Breast epithelium (tissue), 4 donors: Measurements from ENCODE around the gene AKAP10. TPM values are rescaled to one million over a fixed set of nuclear protein-coding genes. Genes with fewer than 3 reads are reported as not detected.

Source experiments
- DNase-seq, 2 donors: peaks; one replicate each; pipeline ENCODE4 v3.0.0-alpha.2; 2019; ENCODE audit warnings: low spot score in 2 of 2
- H3K27ac ChIP-seq, 2 donors: fragments of 200-600 bp; sonication (generic) in 1 of 2; one replicate each; pipeline ENCODE4 v1.5.1; 2016 to 2019; ENCODE audit warnings: mild to moderate bottlenecking in 1 of 2
- H3K27me3 ChIP-seq, 2 donors: fragments of 200-600 bp; sonication (generic) in 1 of 2; one replicate each; pipeline versions ENCODE4 v1.5.1 to v1.6.0; 2017 to 2019; ENCODE audit warnings: control low read depth in 1 of 2, mild to moderate bottlenecking in 1 of 2
- H3K36me3 ChIP-seq: fragments of 200-600 bp; one replicate; pipeline ENCODE4 v1.5.1; 2019
- H3K4me1 ChIP-seq, 2 donors: fragments of 200-600 bp; sonication (generic); one replicate each; pipeline ENCODE4 v1.5.1; 2016 to 2019; ENCODE audit warnings: control low read depth in 1 of 2
- H3K4me3 ChIP-seq, 3 donors: fragments of 200-600 bp; sonication (generic); 1 replicate in 2 of 3; 2 replicates in 1 of 3; pipeline ENCODE4 v1.5.1; 2016 to 2019; ENCODE audit warnings: mild to moderate bottlenecking in 3 of 3, moderate library complexity in 2 of 3
- H3K9me3 ChIP-seq, 2 donors: fragments of 200-600 bp; sonication (generic) in 1 of 2; one replicate each; pipeline ENCODE4 v1.5.1; 2016 to 2019; ENCODE audit warnings: control low read depth in 1 of 2
- CTCF ChIP-seq, 3 donors: fragments of 450-650 bp; IDR thresholded peaks; one replicate each; pipeline ENCODE4 v1.5.1; 2016 to 2017; ENCODE audit warnings: antibody characterized with exemption in 3 of 3, mild to moderate bottlenecking in 3 of 3, moderate library complexity in 3 of 3
- POLR2A ChIP-seq: fragments of 450-650 bp; IDR thresholded peaks from one replicate; pipeline ENCODE4 v1.6.1; 2016; ENCODE audit warnings: antibody characterized with exemption, mild to moderate bottlenecking, moderate library complexity
- POLR2AphosphoS5 ChIP-seq, 3 donors: sonication (generic); formaldehyde crosslinking; IDR thresholded peaks; one replicate each; pipeline ENCODE4 v1.6.1; 2017; ENCODE audit warnings: antibody characterized with exemption in 3 of 3
- intact Hi-C: fragments of 100-400 bp; cut with DNase I; formaldehyde crosslinking; loops from one replicate; pipeline ENCODE4 v1.15.1; 2023; ENCODE audit warnings: low total_unique reads
- total RNA-seq, 3 donors: library from RNA; depleted of rRNA; stranded (reverse); fragments of >200 nt; gene quantifications; one replicate each; pipeline ENCODE4 v1.1.0, GENCODE V29; 2016

Gene AKAP10
- total RNA-seq, 3 donors from 2014 or later = 27.7 to 49.5 (median 34.1) TPM

GRCh38 chr17:19874256-19874655, 103.4 kb downstream of the AKAP10 start:
- DNase-seq = no peak
- no peaks in the 10 kb centered on the region for H3K36me3 ChIP-seq
- intact Hi-C loops = no loop called here
- no peaks in the 10 kb centered on the region for H3K4me1 ChIP-seq
- TF ChIP-seq POLR2A (no peak), POLR2AphosphoS5 (IDR thresholded peaks at IDR 0.05) (no peak), CTCF (IDR thresholded peaks at IDR 0.05) (no peak)
- H3K9me3 ChIP-seq = no peaks in the 10 kb centered on the region
- no peaks in the 10 kb centered on the region for H3K27me3 ChIP-seq
- H3K4me3 ChIP-seq = no peak overlapping the region
- H3K27ac ChIP-seq = no peak overlapping the region

GRCh38 chr17:19873346-19873745, 104.3 kb downstream of the AKAP10 start:
- TF ChIP-seq POLR2AphosphoS5 (IDR thresholded peaks at IDR 0.05) = no peak
- no peak overlapping the region for H3K4me3 ChIP-seq
- intact Hi-C loops = no loop called here

GRCh38 chr17:19868079-19868395, 109.6 kb downstream of the AKAP10 start:
- no peak for DNase-seq
- no peak for TF ChIP-seq POLR2AphosphoS5 (IDR thresholded peaks at IDR 0.05)
- TF ChIP-seq CTCF (IDR thresholded peaks at IDR 0.05) = no peak
- TF ChIP-seq POLR2A = no peak
- Histone ChIP-seq H3K4me1 (no peaks in the 10 kb centered on the region), H3K36me3 (no peaks in the 10 kb centered on the region), H3K4me3 (peak overlapping the region; percentile 75 to 85 (median 76)), H3K27me3 (no peaks in the 10 kb centered on the region), H3K9me3 (no peaks in the 10 kb centered on the region), H3K27ac (peak overlapping the region; percentile 81 to 86)
- intact Hi-C loops = no loop called here

More at GRCh38 chr17:19873346-19873745, 104.3 kb downstream of the AKAP10 start:
- no peaks in the 10 kb centered on the region for H3K36me3 ChIP-seq
- DNase-seq = no peak
- H3K9me3 ChIP-seq = no peaks in the 10 kb centered on the region
- no peak overlapping the region for H3K27ac ChIP-seq
- no peaks in the 10 kb centered on the region for H3K27me3 ChIP-seq
- no peaks in the 10 kb centered on the region for H3K4me1 ChIP-seq

- intact Hi-C loops = no loop called here
- Histone ChIP-seq H3K27ac (peak within 1 kb of the TSS; percentile 81 to 86), H3K9me3 (no peaks in the 10 kb centered on the region), H3K4me1 (no peaks in the 10 kb centered on the region), H3K36me3 (no peaks in the 10 kb centered on the region), H3K27me3 (no peaks in the 10 kb centered on the region), H3K4me3 (peak within 1 kb of the TSS; percentile 75 to 85 (median 76))
- peak; percentile 24 to 58 for DNase-seq
- peak; percentile 17 to 74 (median 60) for TF ChIP-seq POLR2AphosphoS5 (IDR thresholded peaks at IDR 0.05)
- no peak for TF ChIP-seq POLR2A
- peak in 1 of 3 donors; percentile 10 for TF ChIP-seq CTCF (IDR thresholded peaks at IDR 0.05)
Measured at GRCh38 chr17:19867329-19868078, 110.1 kb downstream of the AKAP10 start, which contains the start of gene ULK2. ULK2 (minus strand) TSS chr17:19867936; CDS start chr17:19867417, 519 bp downstream.

- no peaks in the 10 kb centered on the region for H3K4me1 ChIP-seq
- TF ChIP-seq CTCF (IDR thresholded peaks at IDR 0.05) (peak in 1 of 3 donors; percentile 10), POLR2A (no peak), POLR2AphosphoS5 (IDR thresholded peaks at IDR 0.05) (peak in 1 of 3 donors; percentile 13)
- intact Hi-C loops = no loop called here
- H3K36me3 ChIP-seq = no peaks in the 10 kb centered on the region
- peak; percentile 36 to 54 for DNase-seq
- H3K27ac ChIP-seq = peak overlapping the region; percentile 81 to 86
- H3K9me3 ChIP-seq = no peaks in the 10 kb centered on the region
- peak overlapping the region; percentile 75 to 85 (median 76) for H3K4me3 ChIP-seq
- no peaks in the 10 kb centered on the region for H3K27me3 ChIP-seq
Measured at GRCh38 chr17:19867079-19867328, 110.6 kb downstream of the AKAP10 start.
